Muscle layer of colon (tissue), 2 donors: ENCODE results near the gene BBOF1.

Experiments
- H3K27ac ChIP-seq: one replicate; pipeline ENCODE4 v1.7.0; 2013; ENCODE audit warnings: low read depth, mild to moderate bottlenecking, low read length, moderate library complexity
- H3K27me3 ChIP-seq, 2 donors: one replicate each; pipeline ENCODE4 v1.7.0; 2013; ENCODE audit warnings: low read length in 2 of 2, mild to moderate bottlenecking in 2 of 2; ENCODE audit not compliant: insufficient read depth in 2 of 2, control insufficient read depth in 1 of 2
- H3K36me3 ChIP-seq: one replicate; pipeline ENCODE4 v1.7.0; 2013; ENCODE audit warnings: mild to moderate bottlenecking, low read length; ENCODE audit not compliant: insufficient read depth
- H3K4me1 ChIP-seq: one replicate; pipeline ENCODE4 v1.7.0; 2013; ENCODE audit warnings: mild to moderate bottlenecking, low read length; ENCODE audit not compliant: insufficient read depth
- H3K4me3 ChIP-seq, 2 donors: one replicate each; pipeline ENCODE4 v1.7.0; 2013; ENCODE audit warnings: low read length in 2 of 2, low read depth in 1 of 2, mild to moderate bottlenecking in 1 of 2, moderate library complexity in 1 of 2
- H3K9ac ChIP-seq: one replicate; pipeline ENCODE4 v1.7.0; 2013; ENCODE audit warnings: low read length
- H3K9me3 ChIP-seq: one replicate; pipeline ENCODE4 v1.7.0; 2013; ENCODE audit warnings: mild to moderate bottlenecking, low read length
- donor health status: abdominal sarcoma.
- donor health status: Adenocarcinoma of cecum.

BBOF1 gene

DNA sequence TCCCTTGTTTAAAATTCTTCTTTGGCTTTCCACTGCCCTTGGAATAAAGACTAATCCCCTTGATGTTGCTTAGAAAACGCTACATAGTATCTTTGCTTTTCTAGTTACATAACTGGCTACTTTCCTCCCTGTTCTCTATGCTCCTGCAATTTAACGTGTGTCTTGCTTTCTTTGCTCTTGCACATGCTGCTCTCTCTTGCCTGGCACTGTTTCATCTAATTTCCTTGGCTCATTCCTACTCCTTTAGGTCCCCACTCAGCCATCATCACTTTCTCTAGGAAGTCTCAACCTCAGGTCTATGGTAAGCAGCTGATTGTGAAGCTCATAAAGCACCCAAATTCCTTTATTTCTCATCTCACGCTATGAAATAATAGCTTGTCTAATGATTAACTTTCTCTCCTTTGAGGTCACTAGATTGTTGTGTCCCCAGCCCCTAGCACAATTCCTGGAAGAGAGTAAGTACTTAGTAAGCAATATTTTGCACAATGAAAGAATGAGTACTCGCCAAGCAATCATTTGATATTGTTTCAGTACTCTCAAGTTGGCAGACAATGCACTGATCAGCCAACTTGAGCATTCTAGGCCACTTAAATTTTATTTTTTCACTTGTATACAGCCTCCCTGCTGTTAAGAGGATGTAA, 61.8 kb downstream of the BBOF1 start:
- Histone ChIP-seq H3K9ac (peak overlapping the region; percentile 14), H3K36me3 (no peaks in the 10 kb centered on the region), H3K27me3 (no peaks in the 10 kb centered on the region), H3K4me3 (no peak overlapping the region), H3K27ac (no peak overlapping the region), H3K9me3 (no peaks in the 10 kb centered on the region), H3K4me1 (peaks cover 15% of the 10 kb centered on the region)

DNA sequence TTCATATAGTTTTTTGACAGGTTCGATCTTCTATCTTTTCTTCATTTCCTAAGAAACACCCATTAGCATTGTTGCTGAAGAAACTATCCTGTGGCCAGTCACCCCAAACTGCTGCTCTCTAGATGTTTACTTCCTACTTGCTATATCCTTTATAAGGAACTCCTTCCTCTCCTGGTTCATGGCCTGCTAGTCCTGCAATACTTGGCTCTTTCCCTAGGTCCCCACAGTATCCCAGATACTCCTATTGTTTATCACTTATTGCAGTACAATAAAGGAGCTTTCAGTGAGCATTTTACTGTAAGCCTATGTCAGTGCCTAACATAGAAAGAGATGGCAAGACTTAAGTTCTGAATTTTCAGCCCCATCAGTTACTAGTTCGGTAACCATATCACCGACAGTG, 62.3 kb downstream of the BBOF1 start:
- no peak overlapping the region for H3K4me3 ChIP-seq
- H3K9me3 ChIP-seq: no peaks in the 10 kb centered on the region
- no peak overlapping the region for H3K9ac ChIP-seq
- H3K36me3 ChIP-seq: no peaks in the 10 kb centered on the region
- H3K27ac ChIP-seq: no peak overlapping the region
- H3K27me3 ChIP-seq: no peaks in the 10 kb centered on the region
- peaks cover 16% of the 10 kb centered on the region for H3K4me1 ChIP-seq

DNA sequence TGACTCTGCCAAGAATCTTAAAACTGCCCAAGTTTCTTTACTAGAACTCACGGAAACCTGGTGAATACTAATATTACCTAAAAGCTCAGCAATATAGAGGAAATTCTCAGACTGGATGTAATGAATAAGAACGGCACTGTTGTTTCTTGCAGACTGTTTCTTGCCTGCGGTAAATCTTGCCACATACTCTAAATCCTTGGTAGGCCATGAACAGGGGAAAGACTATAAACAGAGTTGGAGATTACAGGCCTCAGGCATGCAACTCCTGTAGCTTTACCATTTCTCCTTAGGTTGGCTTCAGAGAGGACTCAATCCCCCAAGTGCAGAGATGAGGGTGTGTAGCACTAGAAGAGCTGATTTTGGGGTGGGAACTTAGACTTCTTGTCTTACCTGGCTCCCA, 64.0 kb downstream of the BBOF1 start:
- no peaks in the 10 kb centered on the region for H3K36me3 ChIP-seq
- H3K9me3 ChIP-seq: no peaks in the 10 kb centered on the region
- H3K4me3 ChIP-seq: peak overlapping the region in 1 of 2 donors; percentile 85
- H3K27me3 ChIP-seq: no peaks in the 10 kb centered on the region
- H3K4me1 ChIP-seq: peaks cover 16% of the 10 kb centered on the region
- H3K9ac ChIP-seq: no peak overlapping the region
- H3K27ac ChIP-seq: no peak overlapping the region

DNA sequence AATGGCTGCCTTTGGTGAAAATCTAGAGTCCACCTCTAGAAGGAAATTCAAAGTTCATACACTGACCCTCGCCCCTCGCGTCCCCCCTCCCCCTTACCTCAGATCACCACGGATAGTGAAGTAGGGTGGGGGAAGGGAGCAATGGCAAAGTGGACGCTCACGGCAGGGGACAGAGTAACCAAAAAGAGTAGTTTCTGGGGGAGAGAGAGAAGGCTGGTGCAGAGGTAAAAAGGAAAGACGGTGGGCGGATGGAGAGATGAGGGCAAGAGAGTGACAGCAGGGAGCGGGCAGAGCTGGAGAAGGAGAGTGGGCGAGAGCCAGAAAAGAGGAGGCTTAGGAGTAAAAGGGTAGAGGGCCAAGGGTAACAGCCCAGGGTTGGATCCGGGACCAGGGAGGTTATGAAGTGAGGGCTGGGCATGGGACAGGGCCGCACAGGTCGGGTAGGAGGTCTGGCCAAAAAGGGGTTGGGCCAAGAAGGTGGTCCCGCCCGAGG, 64.7 kb downstream of the BBOF1 start:
- H3K9ac ChIP-seq: peak overlapping the region; percentile 52
- H3K9me3 ChIP-seq: no peaks in the 10 kb centered on the region
- peak overlapping the region; percentile 63 to 85 for H3K4me3 ChIP-seq
- H3K36me3 ChIP-seq: no peaks in the 10 kb centered on the region
- peaks cover 16% of the 10 kb centered on the region for H3K4me1 ChIP-seq
- H3K27me3 ChIP-seq: no peaks in the 10 kb centered on the region
- H3K27ac ChIP-seq: peak overlapping the region; percentile 21

DNA sequence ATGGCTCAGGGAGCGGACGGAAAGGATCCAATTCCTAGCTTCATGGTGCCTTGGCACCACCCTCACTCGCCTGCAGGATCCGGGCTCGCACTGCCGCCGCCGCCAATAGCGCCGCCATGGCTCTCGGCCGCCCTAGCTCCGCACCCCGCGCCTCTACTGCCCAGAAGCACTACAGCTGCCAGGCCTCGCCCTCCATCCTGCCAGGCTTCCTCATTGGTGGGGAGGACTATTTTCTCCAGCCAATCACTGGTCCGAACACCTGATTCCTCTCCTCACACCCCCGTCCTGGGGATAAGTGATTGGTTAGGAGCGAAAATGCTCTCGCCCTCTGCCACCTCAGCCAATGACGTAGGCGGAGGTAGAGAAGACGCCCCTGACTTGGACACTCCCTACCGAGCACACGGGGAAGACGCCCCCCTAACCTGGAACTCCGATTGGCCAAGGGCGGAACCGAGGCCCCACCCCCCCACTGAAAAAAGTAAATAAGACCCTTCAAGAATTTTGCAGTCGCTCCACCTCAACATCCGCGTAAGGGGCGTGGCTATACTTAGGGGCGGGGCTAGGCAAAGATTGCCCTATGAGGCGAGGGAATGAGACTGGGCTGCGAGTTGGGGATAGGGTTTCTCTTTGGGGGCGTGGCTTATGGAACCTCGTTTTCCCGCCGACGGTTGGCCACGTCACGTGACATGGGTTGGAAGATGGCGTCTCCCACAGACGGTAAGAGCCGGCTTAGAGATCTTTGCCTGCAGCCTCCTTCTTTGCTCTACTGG, 65.3 kb downstream of the BBOF1 start, which contains the start of the genes ALDH6A1 and LIN52:
Gene ALDH6A1 (minus strand): TSS at position 177 of the 770 bp plus-strand sequence. CDS start 59 bp downstream, at position 118.
Gene LIN52 (plus strand): TSS at position 680 of the 770 bp plus-strand sequence. CDS start 19 bp downstream, at position 699.
- no peaks in the 10 kb centered on the region for H3K27me3 ChIP-seq
- H3K9ac ChIP-seq: peak within 1 kb of the TSS; percentile 74
- peaks cover 16% of the 10 kb centered on the region for H3K4me1 ChIP-seq
- peak within 1 kb of the TSS; percentile 72 to 85 for H3K4me3 ChIP-seq
- H3K9me3 ChIP-seq: no peaks in the 10 kb centered on the region
- H3K36me3 ChIP-seq: no peaks in the 10 kb centered on the region
- H3K27ac ChIP-seq: peak within 1 kb of the TSS; percentile 78

DNA sequence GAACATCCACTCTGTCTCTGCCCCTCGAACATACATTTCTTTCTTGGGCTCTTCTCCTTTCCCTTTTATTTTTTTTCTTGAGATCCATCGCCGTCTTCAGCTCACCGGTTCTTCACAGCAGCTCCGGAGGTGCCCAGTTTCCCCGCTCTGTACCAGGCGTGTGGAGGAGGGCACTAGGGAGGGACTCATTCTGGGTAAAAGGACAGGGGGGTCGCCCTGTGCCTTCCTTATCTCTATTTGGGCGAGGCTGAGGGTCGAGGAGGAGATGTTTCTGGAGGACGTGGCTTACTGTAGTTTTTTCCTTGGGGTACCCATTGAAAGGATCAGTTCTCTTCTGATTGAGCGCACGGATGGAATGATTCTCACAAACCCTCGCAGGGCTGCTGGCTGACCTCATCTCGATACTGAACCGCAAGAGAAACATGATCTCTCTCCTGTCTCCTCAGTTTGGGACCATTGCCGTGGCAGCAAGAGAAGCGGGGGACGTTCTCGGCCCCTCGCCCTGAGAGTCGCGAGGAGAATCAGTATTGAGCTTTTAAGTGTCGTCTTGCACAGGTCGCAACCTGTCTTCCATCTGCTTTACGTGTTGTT, 66.0 kb downstream of the BBOF1 start:
- Histone ChIP-seq H3K9me3 (no peaks in the 10 kb centered on the region), H3K9ac (peak overlapping the region; percentile 74), H3K4me1 (peaks cover 16% of the 10 kb centered on the region), H3K27ac (peak overlapping the region; percentile 78), H3K27me3 (no peaks in the 10 kb centered on the region), H3K36me3 (no peaks in the 10 kb centered on the region), H3K4me3 (peak overlapping the region; percentile 72 to 85)

DNA sequence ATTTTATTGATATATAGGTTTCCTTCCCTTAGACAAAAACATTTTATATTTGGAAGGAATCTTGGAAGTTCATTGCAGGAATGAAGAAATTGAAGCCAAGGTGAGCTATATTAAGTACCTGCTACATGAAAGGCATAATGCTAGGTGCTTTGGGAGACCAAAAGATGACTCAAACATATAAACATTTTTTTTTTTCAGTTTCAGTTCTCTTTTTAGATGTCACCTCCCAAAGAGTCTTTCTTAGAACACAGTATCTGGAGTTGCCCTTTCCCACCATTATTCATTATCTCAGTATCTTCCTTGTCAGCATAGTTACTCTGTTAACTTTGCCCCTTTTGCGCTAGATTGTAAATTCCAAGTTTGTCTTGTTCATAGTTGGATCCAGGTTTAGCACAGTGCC, 66.7 kb downstream of the BBOF1 start:
- Histone ChIP-seq H3K4me1 (peaks cover 16% of the 10 kb centered on the region), H3K4me3 (peak overlapping the region; percentile 72 to 85), H3K9ac (peak overlapping the region; percentile 74), H3K36me3 (no peaks in the 10 kb centered on the region), H3K9me3 (no peaks in the 10 kb centered on the region), H3K27me3 (no peaks in the 10 kb centered on the region), H3K27ac (no peak overlapping the region)

DNA sequence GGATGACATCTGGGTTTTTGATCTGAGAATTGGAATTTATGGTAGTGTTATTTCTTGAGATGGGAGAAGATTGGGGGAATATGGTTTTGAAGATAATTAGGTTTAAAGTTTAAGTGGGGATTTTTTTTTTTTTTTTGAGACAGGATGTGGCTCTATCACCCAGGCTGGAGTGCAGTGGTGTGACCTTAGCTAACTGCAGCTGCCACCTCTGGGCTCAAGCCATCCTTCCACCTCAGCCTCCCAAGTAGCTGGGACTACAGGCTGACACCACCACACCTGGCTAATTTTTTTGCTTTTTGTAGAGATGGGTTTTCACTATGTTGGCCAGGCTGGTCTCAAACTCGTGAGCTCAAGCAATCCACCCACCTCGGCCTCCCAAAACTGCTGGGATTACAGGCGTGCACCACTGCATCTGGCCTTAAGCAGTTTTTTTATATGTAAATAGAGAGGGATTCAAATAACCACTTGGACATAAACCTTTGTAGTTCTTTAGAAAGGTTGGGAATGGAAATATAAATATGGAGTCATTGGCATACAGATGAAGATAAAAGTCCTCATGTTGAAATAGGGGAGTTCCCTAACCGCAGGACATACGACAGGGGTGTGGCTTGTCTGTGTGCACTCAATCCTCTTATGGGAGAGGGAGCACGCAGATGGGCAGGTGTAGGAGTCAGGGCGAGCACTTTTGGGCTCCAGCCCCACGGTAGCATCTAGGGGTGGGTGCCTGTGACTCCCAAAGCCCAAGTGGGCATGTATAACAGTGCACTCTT, 70.3 kb downstream of the BBOF1 start:
- Histone ChIP-seq H3K36me3 (no peaks in the 10 kb centered on the region), H3K27me3 (no peaks in the 10 kb centered on the region), H3K27ac (no peak overlapping the region), H3K4me3 (no peak overlapping the region), H3K9ac (no peak overlapping the region), H3K4me1 (peaks cover 9% of the 10 kb centered on the region), H3K9me3 (no peaks in the 10 kb centered on the region)

DNA sequence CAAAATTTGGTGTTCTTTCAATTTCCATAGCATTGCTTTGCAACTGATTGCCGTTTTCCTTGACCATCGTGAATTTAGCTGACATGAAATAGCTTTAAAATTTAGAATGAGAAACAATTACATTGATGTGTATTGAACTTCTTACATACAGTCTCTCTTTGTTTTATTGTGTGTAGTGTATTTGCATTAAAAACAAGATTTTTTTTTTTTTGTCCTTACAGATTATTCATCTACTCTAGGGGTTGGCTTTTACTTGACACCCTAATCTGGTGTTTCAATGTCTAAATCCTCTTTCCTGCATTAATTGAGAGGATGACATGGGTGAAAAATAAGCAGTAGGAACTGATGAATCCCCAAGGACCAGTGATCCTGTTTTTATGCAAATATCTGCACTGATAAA, 86.2 kb downstream of the BBOF1 start:
- no peaks in the 10 kb centered on the region for H3K27me3 ChIP-seq
- no peak overlapping the region for H3K4me3 ChIP-seq
- H3K9ac ChIP-seq: no peak overlapping the region
- H3K4me1 ChIP-seq: no peaks in the 10 kb centered on the region
- no peaks in the 10 kb centered on the region for H3K36me3 ChIP-seq
- H3K27ac ChIP-seq: no peak overlapping the region
- H3K9me3 ChIP-seq: no peaks in the 10 kb centered on the region

DNA sequence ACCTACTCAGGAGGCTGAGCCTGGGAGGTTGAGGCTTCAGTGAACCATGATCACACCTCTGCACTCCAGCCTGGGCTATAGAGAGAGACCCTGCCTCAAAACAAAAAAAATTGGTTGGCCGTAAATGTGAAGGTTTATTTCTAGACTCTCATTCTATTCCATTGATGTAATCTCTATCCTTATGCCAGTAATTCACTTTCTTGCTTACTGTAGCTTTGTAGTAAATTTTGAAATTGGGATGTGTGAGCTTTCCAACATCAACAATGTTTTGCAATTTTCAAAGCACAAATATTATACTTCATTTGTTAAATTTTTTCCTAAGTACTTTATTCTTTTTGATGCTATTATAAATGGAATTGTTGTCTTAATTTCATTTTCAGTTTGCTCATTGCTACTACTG, 90.2 kb downstream of the BBOF1 start:
- Histone ChIP-seq H3K9me3 (no peaks in the 10 kb centered on the region), H3K27me3 (no peaks in the 10 kb centered on the region), H3K4me1 (no peaks in the 10 kb centered on the region), H3K9ac (no peak overlapping the region), H3K4me3 (no peak overlapping the region), H3K27ac (no peak overlapping the region), H3K36me3 (peaks cover 4% of the 10 kb centered on the region)
